ENCODE measurements around the gene SLC5A11. TPM values are rescaled to one million over a fixed set of nuclear protein-coding genes. Genes with fewer than 3 reads are reported as not detected.

Gene SLC5A11
- total and polyA plus RNA-seq, 4 experiments from 2014 or later: 0.19 to 0.70 TPM; not detected in 2

- H3K27me3 ChIP-seq (ENCODE audit: insufficient read depth, low read length): no peaks in the 10 kb centered on the region
- no peak overlapping the region for H3K4me3 ChIP-seq (ENCODE audit: low read length in 2 of 2)
- peaks cover 0 to 4% (median 0%) of the 10 kb centered on the region in 4 donors for H3K4me1 Mint-ChIP-seq
- no peaks in the 10 kb centered on the region for H3K4me1 ChIP-seq (ENCODE audit: insufficient read depth, low read length)
- H3K27ac Mint-ChIP-seq: no peak overlapping the region
- H3K9me3 ChIP-seq (ENCODE audit: control insufficient read depth in 1 of 2, low read length in 2 of 2): no peaks in the 10 kb centered on the region
- POLR2A ChIA-PET (ENCODE audit: partially characterized antibody): no interaction called here
- H3K27me3 Mint-ChIP-seq: no peaks in the 10 kb centered on the region
- H3K4me3 Mint-ChIP-seq: no peak overlapping the region
- CTCF ChIA-PET (ENCODE audit: partially characterized antibody): interaction anchor here (0.6 to 2.3 kb wide), 3 partner anchors 317 to 319 kb away, joined by 3 to 10 read pairs (median 4); no protein-coding TSS in a partner anchor
- H3K36me3 ChIP-seq (ENCODE audit: insufficient read depth, low read length): no peaks in the 10 kb centered on the region
- H3K27ac ChIP-seq (ENCODE audit: low read depth, low read length): no peak overlapping the region
- H3K9me3 Mint-ChIP-seq: peaks cover 0 to 2% (median 0%) of the 10 kb centered on the region in 8 donors
- intact Hi-C loops (cut with micrococcal nuclease): loop anchor here (10.0 kb wide), 1 partner anchor 318 kb away; no protein-coding TSS in a partner anchor
- H3K36me3 Mint-ChIP-seq: no peaks in the 10 kb centered on the region
- no peak for DNase-seq
Measured at GRCh38 chr16:24906901-24907300, 61.1 kb downstream of the SLC5A11 start.

DNA sequence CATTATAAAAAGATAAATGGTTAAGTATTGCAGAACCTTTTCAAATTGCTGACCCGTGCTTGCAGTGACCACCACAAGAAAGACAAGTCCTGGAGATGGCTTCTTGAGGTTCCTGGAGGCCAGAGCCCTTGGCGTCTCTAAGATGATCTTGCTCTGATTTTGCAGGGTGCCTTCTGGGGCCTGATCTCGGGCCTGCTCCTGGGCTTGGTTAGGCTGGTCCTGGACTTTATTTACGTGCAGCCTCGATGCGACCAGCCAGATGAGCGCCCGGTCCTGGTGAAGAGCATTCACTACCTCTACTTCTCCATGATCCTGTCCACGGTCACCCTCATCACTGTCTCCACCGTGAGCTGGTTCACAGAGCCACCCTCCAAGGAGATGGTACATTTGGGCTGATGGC, 63.0 kb downstream of the SLC5A11 start:
- POLR2A ChIA-PET (ENCODE audit: partially characterized antibody): no interaction called here
- CTCF ChIA-PET (ENCODE audit: partially characterized antibody): interaction anchor here (1.7 kb wide), 1 partner anchor 317 kb away, joined by 4 read pairs; no protein-coding TSS in a partner anchor
- DNase-seq: no peak
- Mint-ChIP-seq H3K27me3 (no peaks in the 10 kb centered on the region), H3K36me3 (no peaks in the 10 kb centered on the region), H3K4me1 (peaks cover 0 to 4% (median 0%) of the 10 kb centered on the region in 4 donors), H3K4me3 (no peak overlapping the region), H3K27ac (peak overlapping the region in 1 of 7 donors; percentile 48), H3K9me3 (peaks cover 0 to 4% (median 0%) of the 10 kb centered on the region in 8 donors)
- no peaks in the 10 kb centered on the region for H3K27me3 ChIP-seq (ENCODE audit: insufficient read depth, low read length)
- no peaks in the 10 kb centered on the region for H3K36me3 ChIP-seq (ENCODE audit: insufficient read depth, low read length)
- H3K9me3 ChIP-seq (ENCODE audit: control insufficient read depth in 1 of 2, low read length in 2 of 2): no peaks in the 10 kb centered on the region
- H3K4me3 ChIP-seq (ENCODE audit: low read length in 2 of 2): no peak overlapping the region
- no peak overlapping the region for H3K27ac ChIP-seq (ENCODE audit: low read depth, low read length)
- no peaks in the 10 kb centered on the region for H3K4me1 ChIP-seq (ENCODE audit: insufficient read depth, low read length)
- intact Hi-C loops (cut with micrococcal nuclease): loop anchor here (10.0 kb wide), 1 partner anchor 316 kb away; no protein-coding TSS in a partner anchor

GRCh38 chr16:24909856-24910255, 64.1 kb downstream of the SLC5A11 start:
- CTCF ChIA-PET (ENCODE audit: partially characterized antibody): interaction anchor here (0.7 kb wide), 1 partner anchor 26 kb away, joined by 3 read pairs; no protein-coding TSS in a partner anchor
- peaks cover 0 to 4% (median 0%) of the 10 kb centered on the region in 4 donors for H3K4me1 Mint-ChIP-seq
- intact Hi-C loops (cut with micrococcal nuclease): loop anchor here (10.0 kb wide), 1 partner anchor 315 kb away; no protein-coding TSS in a partner anchor

GRCh38 chr16:24915019-24915418, 69.3 kb downstream of the SLC5A11 start:
- Histone ChIP-seq H3K27me3 (ENCODE audit: insufficient read depth, low read length) (no peaks in the 10 kb centered on the region), H3K27ac (ENCODE audit: low read depth, low read length) (no peak overlapping the region), H3K4me3 (ENCODE audit: low read length in 2 of 2) (no peak overlapping the region), H3K4me1 (ENCODE audit: insufficient read depth, low read length) (no peaks in the 10 kb centered on the region), H3K9me3 (ENCODE audit: control insufficient read depth in 1 of 2, low read length in 2 of 2) (no peaks in the 10 kb centered on the region), H3K36me3 (ENCODE audit: insufficient read depth, low read length) (peaks cover 15% of the 10 kb centered on the region)
- intact Hi-C loops (cut with micrococcal nuclease): no loop called here
- Mint-ChIP-seq H3K4me3 (no peak overlapping the region), H3K27me3 (no peaks in the 10 kb centered on the region), H3K4me1 (peaks cover 0 to 1% (median 0%) of the 10 kb centered on the region in 4 donors), H3K27ac (peak overlapping the region in 2 of 7 donors; percentile 36 to 58), H3K36me3 (peaks cover 19 to 21% of the 10 kb centered on the region in 2 donors), H3K9me3 (peaks cover 0 to 6% (median 0%) of the 10 kb centered on the region in 8 donors)
- CTCF ChIA-PET (ENCODE audit: partially characterized antibody): no interaction called here
- DNase-seq: no peak
- POLR2A ChIA-PET (ENCODE audit: partially characterized antibody): no interaction called here

More at GRCh38 chr16:24909856-24910255, 64.1 kb downstream of the SLC5A11 start:
- Histone ChIP-seq H3K4me3 (ENCODE audit: low read length in 2 of 2) (no peak overlapping the region), H3K27me3 (ENCODE audit: insufficient read depth, low read length) (no peaks in the 10 kb centered on the region), H3K27ac (ENCODE audit: low read depth, low read length) (no peak overlapping the region), H3K36me3 (ENCODE audit: insufficient read depth, low read length) (no peaks in the 10 kb centered on the region), H3K9me3 (ENCODE audit: control insufficient read depth in 1 of 2, low read length in 2 of 2) (no peaks in the 10 kb centered on the region), H3K4me1 (ENCODE audit: insufficient read depth, low read length) (no peaks in the 10 kb centered on the region)
- H3K9me3 Mint-ChIP-seq: peaks cover 0 to 2% (median 0%) of the 10 kb centered on the region in 8 donors
- no peak overlapping the region for H3K4me3 Mint-ChIP-seq
- H3K27me3 Mint-ChIP-seq: no peaks in the 10 kb centered on the region
- POLR2A ChIA-PET (ENCODE audit: partially characterized antibody): no interaction called here
- H3K27ac Mint-ChIP-seq: peak overlapping the region in 1 of 7 donors; percentile 22
- no peaks in the 10 kb centered on the region for H3K36me3 Mint-ChIP-seq
- DNase-seq: no peak

DNA sequence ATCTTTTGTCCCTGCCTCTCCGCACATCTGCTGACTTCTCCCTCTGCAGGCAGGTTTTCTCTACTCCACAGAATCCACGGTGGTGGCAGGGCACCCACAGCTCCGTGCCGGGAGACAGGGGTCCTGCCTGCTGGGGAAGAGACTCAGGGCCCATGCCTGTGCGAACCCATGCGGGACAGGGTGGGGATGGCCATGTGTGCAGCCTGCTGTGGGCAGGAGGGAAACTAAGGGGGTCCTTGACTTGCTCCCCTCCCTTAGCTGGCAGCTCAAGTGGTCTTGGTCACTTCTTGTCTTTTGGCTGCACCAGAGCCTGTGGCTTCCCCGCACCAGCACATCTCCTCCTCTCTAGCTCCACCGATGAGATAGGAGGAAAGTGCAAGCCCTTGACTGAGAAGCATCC, 69.8 kb downstream of the SLC5A11 start:
- no peak overlapping the region for H3K27ac ChIP-seq (ENCODE audit: low read depth, low read length)
- no peak overlapping the region for H3K4me3 ChIP-seq (ENCODE audit: low read length in 2 of 2)
- intact Hi-C loops (cut with micrococcal nuclease): no loop called here
- H3K4me1 ChIP-seq (ENCODE audit: insufficient read depth, low read length): no peaks in the 10 kb centered on the region
- Mint-ChIP-seq H3K36me3 (peaks cover 23 to 24% of the 10 kb centered on the region in 2 donors), H3K4me1 (peaks cover 0 to 1% (median 0%) of the 10 kb centered on the region in 4 donors), H3K27me3 (no peaks in the 10 kb centered on the region), H3K4me3 (no peak overlapping the region), H3K9me3 (peaks cover 0 to 6% (median 0%) of the 10 kb centered on the region in 8 donors), H3K27ac (no peak overlapping the region)
- ChIA-PET POLR2A (ENCODE audit: partially characterized antibody) (no interaction called here), CTCF (ENCODE audit: partially characterized antibody) (no interaction called here)
- H3K36me3 ChIP-seq (ENCODE audit: insufficient read depth, low read length): peaks cover 17% of the 10 kb centered on the region
- H3K9me3 ChIP-seq (ENCODE audit: control insufficient read depth in 1 of 2, low read length in 2 of 2): no peaks in the 10 kb centered on the region
- DNase-seq: no peak
- H3K27me3 ChIP-seq (ENCODE audit: insufficient read depth, low read length): no peaks in the 10 kb centered on the region

GRCh38 chr16:24917236-24917635, 71.5 kb downstream of the SLC5A11 start:
- peak overlapping the region in 2 of 7 donors; percentile 16 to 48 for H3K27ac Mint-ChIP-seq

DNA sequence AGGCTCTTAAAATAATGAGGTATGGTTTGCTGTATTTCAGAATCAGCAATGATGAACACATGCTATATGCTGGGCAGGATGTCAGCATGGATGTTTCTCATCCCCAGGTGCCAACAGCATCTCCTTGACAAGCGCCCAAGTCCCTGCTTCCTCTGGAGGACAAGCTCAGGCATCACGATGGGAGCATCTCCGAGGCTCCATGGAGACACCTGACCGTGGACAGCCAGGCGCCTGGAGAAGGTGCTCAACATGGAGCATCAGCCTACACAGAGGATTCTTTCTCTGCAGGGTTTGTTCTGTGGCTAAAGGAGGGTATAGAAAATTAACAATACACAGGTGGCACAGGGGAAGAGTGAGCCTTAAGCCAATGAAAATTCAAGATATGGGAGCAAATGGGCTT, 72.1 kb downstream of the SLC5A11 start:
- H3K27me3 ChIP-seq (ENCODE audit: insufficient read depth, low read length): no peaks in the 10 kb centered on the region
- H3K27ac ChIP-seq (ENCODE audit: low read depth, low read length): no peak overlapping the region
- POLR2A ChIA-PET (ENCODE audit: partially characterized antibody): no interaction called here
- H3K4me3 Mint-ChIP-seq: no peak overlapping the region
- H3K27ac Mint-ChIP-seq: peak overlapping the region in 1 of 7 donors; percentile 25
- H3K27me3 Mint-ChIP-seq: no peaks in the 10 kb centered on the region
- H3K4me1 Mint-ChIP-seq: peaks cover 0 to 3% (median under 1%) of the 10 kb centered on the region in 4 donors
- peaks cover 44% of the 10 kb centered on the region in 2 donors for H3K36me3 Mint-ChIP-seq
- H3K4me3 ChIP-seq (ENCODE audit: low read length in 2 of 2): no peak overlapping the region
- H3K9me3 Mint-ChIP-seq: peaks cover 0 to 4% (median 0%) of the 10 kb centered on the region in 8 donors
- CTCF ChIA-PET (ENCODE audit: partially characterized antibody): no interaction called here
- intact Hi-C loops (cut with micrococcal nuclease): no loop called here
- DNase-seq: no peak
- no peaks in the 10 kb centered on the region for H3K4me1 ChIP-seq (ENCODE audit: insufficient read depth, low read length)
- peaks cover 18% of the 10 kb centered on the region for H3K36me3 ChIP-seq (ENCODE audit: insufficient read depth, low read length)
- no peaks in the 10 kb centered on the region for H3K9me3 ChIP-seq (ENCODE audit: control insufficient read depth in 1 of 2, low read length in 2 of 2)

More at GRCh38 chr16:24917236-24917635, 71.5 kb downstream of the SLC5A11 start:
- Histone ChIP-seq H3K27me3 (ENCODE audit: insufficient read depth, low read length) (no peaks in the 10 kb centered on the region), H3K27ac (ENCODE audit: low read depth, low read length) (no peak overlapping the region), H3K4me3 (ENCODE audit: low read length in 2 of 2) (no peak overlapping the region), H3K4me1 (ENCODE audit: insufficient read depth, low read length) (no peaks in the 10 kb centered on the region), H3K9me3 (ENCODE audit: control insufficient read depth in 1 of 2, low read length in 2 of 2) (no peaks in the 10 kb centered on the region), H3K36me3 (ENCODE audit: insufficient read depth, low read length) (peaks cover 17% of the 10 kb centered on the region)
- no peaks in the 10 kb centered on the region for H3K27me3 Mint-ChIP-seq
- peaks cover 0 to 4% (median 0%) of the 10 kb centered on the region in 8 donors for H3K9me3 Mint-ChIP-seq
- intact Hi-C loops (cut with micrococcal nuclease): no loop called here
- H3K36me3 Mint-ChIP-seq: peaks cover 39% of the 10 kb centered on the region in 2 donors
- ChIA-PET CTCF (ENCODE audit: partially characterized antibody) (no interaction called here), POLR2A (ENCODE audit: partially characterized antibody) (no interaction called here)
- peaks cover 0 to 3% (median under 1%) of the 10 kb centered on the region in 4 donors for H3K4me1 Mint-ChIP-seq
- no peak overlapping the region for H3K4me3 Mint-ChIP-seq
- DNase-seq: no peak

Data from CD4-positive, alpha-beta memory T cell (primary cell).